ENCODE measurements around the gene UNC5A. TPM values are rescaled to one million over a fixed set of nuclear protein-coding genes. Genes with fewer than 3 reads are reported as not detected.
"Not testable (repeated sequence)": the region's sequence is repeated elsewhere in the genome, so short reads cannot be mapped to it uniquely, and the experiment has no call there.

Gene UNC5A
- total RNA-seq, 1 donor from 2014 or later: 8.3 TPM

DNA sequence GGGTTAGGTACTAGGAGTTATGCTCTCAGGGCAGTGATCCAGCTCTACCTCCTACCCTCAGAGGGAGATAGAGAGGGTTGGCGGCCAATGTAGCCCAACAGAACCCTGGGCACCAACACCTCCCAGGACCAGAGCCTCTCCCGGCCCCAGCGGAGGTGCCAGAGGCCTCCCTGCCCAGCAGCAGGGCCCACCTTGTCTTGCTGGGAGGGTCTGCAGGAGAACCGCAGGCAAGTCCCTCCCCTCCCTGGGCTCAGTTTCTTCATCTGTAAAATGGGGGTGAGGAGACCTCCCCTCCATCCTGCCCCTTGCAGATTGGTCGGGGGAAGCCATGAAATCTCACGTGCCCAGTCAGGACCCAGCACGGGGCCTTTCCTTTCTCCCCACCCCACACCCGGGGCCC lies 54.4 kb downstream of the UNC5A start:
- no peak for DNase-seq

DNA sequence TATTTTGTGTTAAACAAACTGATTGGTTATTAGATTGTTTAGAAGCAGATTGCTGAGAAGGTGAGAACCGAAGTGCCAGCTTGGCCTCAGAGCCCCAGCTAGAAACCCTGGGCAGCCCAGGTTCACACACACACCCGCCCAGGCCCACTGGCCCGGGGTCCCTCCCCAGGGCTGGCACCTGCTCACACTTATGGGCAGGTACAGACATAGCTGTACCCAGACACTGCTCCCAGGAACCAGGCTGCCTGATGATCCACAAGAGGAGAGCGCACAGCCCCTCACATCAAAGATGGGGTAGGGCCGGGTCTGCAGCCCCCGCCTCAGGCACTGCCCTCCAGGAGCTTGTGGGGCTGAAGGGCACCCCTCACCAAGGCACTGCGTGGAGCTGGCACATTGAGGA lies 55.6 kb downstream of the UNC5A start:
- DNase-seq: no peak

DNA sequence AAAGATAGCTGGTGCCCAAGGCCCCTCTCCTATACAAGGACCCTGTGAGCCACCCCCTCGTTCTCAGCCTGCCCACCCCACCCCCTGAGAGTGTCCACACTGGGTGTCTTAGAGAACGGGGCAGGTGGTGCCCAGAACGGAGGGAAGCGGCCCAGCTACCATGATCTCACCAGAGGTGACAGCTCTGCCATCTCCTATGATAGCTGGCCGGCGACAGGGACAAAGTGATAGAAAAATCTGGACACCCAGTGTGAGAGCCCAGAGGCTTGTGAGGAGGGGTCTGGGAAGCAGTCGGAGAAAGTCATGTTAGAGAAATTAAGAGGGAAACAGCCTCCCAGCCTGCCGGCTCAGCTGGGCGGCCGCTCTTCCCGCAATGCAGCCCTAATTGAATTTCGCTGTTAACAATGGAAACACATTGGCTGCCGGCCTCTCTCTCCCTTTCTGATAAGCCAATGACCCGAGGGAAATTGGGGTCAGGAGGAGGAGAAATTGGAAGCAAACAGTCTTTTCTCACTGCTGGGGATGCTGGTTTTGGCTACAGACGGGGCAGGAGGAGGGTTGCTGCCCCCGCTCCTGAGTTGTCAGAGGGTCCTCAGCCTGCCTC lies 56.5 kb downstream of the UNC5A start:
- DNase-seq: no peak

DNA sequence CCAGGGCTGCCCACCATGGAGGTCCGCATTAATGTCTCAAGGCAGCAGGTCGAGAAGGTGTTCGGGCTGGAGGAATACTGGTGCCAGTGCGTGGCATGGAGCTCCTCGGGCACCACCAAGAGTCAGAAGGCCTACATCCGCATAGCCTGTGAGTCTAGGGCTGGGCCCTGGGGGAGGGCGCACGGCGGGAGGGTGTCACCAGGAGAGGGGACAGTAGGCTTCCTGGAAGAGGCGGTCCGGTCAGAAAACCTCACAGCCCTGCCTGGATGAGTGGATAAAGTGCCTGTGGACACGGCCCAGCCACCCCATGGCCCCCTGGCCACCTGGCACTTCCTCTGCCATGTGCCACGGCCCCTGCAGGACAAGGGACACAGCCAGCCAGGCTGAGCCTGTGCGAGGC lies 57.8 kb downstream of the UNC5A start:
- no peak for DNase-seq

DNA sequence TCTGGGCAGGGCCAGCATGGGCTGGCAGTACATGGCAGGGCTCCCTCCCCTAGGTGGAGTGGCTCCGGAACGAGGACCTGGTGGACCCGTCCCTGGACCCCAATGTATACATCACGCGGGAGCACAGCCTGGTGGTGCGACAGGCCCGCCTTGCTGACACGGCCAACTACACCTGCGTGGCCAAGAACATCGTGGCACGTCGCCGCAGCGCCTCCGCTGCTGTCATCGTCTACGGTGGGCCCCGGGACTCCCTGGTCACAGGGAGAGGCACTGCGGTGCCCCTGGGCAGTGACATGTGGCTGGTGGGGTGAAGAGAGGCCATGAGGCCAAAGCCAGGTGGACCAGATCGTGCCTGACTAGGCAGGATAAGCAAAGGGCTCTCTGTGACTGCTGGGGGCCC lies 58.4 kb downstream of the UNC5A start:
- no peak for DNase-seq

DNA sequence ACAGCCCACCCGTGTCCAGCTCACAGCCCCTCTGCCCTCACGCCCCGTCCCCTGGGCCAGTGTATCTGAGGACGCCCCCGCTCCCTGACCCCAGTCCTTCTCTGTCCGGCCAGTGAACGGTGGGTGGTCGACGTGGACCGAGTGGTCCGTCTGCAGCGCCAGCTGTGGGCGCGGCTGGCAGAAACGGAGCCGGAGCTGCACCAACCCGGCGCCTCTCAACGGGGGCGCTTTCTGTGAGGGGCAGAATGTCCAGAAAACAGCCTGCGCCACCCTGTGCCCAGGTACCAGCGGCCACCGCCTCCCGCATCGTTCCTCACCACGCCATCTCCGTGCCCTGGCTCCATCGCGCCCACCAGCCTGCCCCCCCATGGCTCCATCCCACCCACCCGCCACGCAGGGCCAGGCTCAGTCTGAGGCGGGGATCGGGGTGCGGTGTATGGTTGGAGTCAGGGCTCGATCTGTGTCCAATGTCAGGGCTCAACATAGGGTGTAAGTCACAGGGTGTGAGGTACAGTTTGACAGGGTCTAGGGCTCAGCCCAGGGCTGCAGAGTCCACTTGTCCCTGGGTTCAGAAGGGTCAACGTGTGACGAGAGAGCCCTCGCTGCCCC lies 59.2 kb downstream of the UNC5A start:
- no peak for DNase-seq

DNA sequence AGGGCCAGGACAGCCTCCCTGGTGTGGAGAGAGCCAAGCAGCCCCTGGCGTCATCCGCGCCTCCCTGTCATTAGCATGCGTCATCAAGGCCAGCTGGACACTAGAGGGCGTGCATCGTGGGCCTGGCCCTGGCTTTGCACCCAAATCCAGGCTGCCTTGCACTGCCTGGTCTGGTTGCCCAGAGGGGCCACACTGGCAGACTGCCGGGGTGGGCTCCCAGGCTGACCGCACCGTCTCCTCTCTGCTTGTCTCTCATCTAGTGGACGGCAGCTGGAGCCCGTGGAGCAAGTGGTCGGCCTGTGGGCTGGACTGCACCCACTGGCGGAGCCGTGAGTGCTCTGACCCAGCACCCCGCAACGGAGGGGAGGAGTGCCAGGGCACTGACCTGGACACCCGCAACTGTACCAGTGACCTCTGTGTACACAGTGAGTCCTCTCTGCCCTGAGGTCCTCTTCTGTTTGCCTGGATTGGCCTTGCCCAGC lies 59.8 kb downstream of the UNC5A start:
- no peak for DNase-seq

DNA sequence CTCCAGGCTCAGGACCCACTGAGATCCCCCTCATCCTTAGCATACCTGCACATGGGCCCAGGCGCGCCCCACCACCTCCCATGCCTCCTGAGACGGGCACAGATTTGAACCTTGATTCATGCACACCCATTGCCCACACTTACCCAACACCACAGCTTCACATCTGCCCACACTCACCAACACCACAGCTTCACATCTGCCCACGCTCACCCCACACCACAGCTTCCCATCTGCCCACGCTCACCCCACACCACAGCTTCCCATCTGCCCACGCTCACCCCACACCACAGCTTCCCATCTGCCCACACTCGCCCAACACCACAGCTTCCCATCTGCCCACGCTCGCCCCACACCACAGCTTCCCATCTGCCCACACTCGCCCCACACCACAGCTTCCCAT lies 60.3 kb downstream of the UNC5A start:
- not testable (repeated sequence) for DNase-seq

DNA sequence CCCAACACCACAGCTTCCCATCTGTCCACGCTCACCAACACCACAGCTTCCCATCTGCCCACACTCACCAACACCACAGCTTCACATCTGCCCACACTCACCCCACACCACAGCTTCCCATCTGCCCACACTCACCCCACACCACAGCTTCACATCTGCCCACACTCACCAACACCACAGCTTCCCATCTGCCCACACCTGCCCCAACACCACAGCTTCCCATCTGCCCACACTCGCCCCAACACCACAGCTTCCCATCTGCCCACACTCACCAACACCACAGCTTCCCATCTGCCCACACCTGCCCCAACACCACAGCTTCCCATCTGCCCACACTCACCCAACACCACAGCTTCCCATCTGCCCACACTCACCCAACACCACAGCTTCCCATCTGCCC lies 62.2 kb downstream of the UNC5A start:
- not testable (repeated sequence) for DNase-seq

DNA sequence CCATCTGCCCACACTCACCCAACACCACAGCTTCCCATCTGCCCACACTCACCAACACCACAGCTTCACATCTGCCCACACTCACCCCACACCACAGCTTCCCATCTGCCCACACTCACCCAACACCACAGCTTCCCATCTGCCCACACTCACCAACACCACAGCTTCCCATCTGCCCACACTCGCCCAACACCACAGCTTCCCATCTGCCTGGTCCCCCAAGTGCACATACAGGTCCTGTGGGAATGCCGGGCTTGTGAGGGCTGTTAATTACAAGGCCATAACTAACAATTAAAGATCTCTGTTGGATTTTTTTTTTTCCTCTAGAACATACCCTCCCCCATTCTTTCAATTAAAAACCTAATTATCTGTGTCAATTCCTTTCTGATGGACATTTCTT lies 62.7 kb downstream of the UNC5A start:
- not testable (repeated sequence) for DNase-seq

DNA sequence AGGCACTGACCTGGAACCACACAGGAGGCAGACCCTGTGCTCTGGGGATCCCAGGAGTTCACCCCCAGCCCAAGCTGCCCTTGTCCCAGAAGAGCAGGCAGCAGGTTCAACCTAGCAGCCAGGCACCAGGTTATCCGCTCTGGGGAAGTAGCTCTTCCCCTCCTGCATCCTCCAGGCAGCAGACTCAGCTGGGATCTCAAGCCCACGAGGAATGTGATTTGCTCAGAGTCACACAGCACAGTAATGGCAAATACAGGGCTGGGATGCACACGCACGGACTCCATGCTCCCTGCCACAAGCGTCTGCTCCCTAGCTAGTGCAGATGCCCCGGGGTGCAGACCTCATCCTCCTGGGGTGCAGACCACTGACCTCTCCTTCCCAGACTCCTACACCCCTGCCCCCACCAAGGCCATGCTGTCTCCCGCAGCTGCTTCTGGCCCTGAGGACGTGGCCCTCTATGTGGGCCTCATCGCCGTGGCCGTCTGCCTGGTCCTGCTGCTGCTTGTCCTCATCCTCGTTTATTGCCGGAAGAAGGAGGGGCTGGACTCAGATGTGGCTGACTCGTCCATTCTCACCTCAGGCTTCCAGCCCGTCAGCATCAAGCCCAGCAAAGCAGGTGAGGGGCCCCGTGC lies 63.3 kb downstream of the UNC5A start:
- DNase-seq: no peak

DNA sequence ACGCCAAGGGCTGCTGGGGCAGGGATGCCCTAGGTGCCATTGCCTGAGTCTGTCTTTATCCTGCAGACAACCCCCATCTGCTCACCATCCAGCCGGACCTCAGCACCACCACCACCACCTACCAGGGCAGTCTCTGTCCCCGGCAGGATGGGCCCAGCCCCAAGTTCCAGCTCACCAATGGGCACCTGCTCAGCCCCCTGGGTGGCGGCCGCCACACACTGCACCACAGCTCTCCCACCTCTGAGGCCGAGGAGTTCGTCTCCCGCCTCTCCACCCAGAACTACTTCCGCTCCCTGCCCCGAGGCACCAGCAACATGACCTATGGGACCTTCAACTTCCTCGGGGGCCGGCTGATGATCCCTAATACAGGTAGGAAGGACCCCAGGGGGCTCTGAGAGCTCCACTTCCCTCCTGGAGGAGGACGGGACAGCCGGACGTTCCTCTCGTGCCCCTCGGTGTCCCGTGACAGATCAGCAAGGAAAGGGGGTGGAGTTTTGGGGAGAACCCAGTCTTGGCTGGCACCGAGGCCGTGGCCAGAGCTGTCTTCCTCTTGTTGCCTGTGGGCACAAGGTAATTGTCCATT lies 63.9 kb downstream of the UNC5A start:
- no peak for DNase-seq

DNA sequence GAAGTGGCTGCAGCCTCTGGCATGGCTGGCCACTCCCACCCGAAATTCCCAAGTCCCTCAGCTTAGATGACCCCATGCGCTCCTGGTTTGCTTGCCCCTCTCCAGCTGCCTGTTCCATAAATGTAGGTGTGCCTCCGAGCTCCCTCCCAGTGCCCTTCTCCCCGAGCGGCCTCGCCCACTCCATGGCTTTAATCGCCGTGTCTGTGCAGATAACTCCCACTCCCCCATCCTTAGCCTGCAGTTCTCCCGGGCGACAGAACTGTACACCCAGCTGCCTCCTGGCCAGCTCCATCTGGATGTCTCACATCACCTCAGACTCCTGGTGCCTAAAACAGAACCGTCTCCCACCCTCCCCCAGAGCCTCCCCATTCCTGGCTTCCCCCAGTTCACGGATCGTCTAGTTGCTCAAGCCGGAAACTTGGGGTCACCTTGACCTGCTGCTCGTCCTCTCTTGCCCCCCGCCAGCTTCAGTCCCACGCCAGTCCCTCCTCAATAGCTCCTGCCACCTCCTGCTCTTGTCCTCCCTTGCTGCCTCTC lies 64.7 kb downstream of the UNC5A start:
- no peak for DNase-seq

DNA sequence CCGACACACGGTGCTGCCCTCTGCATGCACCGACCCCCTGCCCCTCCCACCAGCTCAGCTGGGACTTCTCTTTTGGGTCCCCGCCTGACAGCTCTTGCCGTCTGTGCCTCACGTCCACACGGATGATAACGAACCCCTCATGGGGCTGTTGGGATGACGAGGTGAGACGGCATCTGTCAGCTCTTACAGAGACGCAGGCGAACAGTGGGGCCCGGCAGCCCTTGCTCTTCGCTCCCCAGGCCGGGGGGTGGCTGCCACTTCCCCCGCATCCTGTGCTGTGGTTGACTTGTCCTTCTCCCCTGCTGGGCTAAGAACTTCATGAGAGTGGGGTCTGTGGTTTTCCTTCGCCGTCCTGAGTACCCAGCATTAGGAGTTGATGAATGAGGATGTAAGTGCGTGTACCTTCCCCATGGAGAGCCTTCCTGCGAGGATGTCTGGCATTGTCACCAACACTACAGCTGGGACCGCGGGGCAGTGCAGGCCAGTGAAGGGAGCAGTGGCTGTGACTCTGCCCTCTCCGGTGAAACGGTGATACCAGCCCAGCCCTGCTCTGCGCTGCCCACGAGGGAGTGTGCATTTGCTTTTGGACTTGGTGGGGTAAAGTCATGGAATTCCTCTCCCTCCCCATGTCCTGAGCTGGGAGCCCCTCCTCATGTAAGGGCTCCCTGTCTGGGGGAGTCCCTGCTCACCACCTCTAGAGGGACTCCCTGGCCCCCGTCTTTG lies 65.6 kb downstream of the UNC5A start:
- DNase-seq: no peak

DNA sequence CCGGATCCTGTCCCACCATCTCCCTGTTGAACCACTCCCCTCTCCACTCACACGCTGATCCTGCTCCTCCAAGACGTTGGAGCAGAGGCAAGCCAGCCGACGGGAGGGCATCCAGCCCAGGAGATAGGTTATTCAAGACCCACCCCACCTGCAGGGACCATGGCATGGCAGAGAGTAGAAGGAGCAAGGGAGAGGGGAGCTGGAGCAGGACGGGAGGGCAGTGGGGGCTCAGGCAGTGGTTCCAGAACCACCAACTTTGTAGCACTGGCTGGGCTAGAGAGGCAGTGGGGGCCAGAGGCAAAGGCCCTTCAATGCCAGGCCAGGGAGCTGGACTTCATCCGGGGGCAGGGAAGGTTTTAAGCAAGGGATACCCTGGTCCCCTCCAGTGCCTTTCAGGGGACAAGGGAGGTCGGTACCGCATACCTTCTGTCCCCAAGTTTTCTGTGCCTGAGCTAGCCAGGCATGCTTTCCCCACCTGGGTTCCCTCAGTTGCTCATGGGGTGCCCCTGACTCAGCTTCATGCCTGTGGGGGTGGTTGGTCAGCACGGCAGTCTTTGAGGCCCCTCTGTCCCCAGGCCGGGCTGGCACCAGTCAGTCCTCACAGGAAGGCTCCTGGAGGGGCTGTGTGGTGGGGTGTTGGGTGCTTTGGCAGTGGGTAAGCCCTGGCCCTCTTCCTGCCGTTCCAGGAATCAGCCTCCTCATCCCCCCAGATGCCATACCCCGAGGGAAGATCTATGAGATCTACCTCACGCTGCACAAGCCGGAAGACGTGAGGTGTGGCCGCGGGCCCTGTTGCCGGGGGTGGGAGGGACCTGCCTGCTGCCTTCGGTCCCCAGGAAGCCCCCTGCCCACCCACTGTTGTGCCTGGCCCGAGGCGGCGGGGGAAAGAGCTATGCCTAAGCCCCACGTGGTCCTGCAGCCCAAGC lies 66.4 kb downstream of the UNC5A start:
- DNase-seq: no peak

DNA sequence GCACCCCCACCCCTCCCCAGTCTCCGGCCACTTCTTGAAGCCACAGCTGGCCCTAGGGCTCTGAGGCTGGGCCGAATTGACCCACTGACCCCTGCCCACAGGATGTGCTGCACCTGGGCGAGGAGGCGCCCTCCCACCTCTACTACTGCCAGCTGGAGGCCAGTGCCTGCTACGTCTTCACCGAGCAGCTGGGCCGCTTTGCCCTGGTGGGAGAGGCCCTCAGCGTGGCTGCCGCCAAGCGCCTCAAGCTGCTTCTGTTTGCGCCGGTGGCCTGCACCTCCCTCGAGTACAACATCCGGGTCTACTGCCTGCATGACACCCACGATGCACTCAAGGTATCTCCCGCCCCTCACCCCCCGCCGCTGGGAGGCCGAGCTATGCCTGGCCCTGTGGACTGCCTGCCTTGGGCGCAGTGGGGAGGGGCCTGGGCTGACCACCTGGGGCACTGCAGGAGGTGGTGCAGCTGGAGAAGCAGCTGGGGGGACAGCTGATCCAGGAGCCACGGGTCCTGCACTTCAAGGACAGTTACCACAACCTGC lies 67.5 kb downstream of the UNC5A start:
- no peak for DNase-seq

DNA sequence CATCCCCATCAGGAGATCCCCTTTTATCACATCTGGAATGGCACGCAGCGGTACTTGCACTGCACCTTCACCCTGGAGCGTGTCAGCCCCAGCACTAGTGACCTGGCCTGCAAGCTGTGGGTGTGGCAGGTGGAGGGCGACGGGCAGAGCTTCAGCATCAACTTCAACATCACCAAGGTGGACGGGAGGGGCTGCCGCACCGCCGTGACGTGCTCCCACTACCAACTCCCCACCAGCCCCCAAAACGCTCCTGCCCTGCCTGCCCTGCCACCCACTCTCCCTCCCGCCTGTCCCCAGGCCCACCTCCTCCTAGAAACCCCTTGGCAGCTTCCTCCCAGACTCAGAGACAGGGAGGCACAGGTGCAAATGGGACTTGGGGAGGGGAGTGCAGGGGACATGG lies 68.1 kb downstream of the UNC5A start:
- no peak for DNase-seq

DNA sequence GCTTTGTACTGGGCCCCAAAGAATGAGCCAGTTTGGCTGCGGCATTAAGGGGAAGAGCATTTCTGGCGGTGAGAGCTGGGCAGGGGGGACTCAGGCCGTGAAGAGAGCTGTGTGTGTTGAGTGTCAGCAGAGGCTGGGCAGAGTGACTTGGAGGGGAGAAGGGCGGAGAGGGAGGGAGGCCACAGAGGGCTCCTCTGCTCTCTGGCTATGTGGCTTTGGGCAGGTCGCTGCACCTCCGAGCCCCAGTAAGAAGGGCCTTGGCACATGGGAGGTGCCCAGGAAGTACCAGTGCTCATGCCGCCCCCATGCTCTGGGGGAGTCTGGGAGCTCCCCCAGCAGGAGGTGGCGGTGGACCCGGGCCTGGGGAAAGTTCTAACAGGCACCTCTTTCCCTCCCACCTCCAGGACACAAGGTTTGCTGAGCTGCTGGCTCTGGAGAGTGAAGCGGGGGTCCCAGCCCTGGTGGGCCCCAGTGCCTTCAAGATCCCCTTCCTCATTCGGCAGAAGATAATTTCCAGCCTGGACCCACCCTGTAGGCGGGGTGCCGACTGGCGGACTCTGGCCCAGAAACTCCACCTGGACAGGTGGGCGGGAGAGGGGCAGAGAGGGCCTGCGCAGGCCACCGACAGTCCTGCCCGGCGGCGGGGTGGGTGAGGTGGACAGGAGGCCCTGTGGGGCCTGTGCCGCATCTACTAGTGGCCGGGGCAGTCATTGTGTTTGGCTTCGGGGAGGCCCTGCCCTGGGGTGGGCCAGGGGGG lies 68.7 kb downstream of the UNC5A start:
- no peak for DNase-seq

DNA sequence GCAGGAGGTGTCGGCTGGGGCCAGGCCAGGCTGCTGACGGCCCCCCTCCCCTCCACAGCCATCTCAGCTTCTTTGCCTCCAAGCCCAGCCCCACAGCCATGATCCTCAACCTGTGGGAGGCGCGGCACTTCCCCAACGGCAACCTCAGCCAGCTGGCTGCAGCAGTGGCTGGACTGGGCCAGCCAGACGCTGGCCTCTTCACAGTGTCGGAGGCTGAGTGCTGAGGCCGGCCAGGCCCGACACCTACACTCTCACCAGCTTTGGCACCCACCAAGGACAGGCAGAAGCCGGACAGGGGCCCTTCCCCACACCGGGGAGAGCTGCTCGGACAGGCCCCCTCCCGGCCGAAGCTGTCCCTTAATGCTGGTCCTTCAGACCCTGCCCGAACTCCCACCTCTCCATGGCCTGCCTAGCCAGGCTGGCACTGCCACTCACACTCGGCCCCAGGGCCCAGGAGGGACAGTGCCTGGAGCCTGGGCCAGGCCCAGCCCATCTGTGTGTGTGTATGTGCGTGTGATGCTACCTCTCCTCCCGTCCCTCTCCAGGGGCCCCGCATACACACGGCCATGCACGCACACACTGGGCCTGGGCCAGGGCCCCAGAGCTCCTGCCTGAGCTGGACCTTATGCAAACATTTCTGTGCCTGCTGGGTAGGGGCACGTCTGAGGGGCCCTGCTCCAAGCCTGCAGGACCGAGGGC lies 69.5 kb downstream of the UNC5A start:
- DNase-seq: no peak
